Immature natural killer cell (primary cell): ENCODE measurements around the gene ETFRF1. TPM values are rescaled to one million over a fixed set of nuclear protein-coding genes. Genes with fewer than 3 reads are reported as not detected.

Experiments used
- DNase-seq, 3 donors: peaks; one replicate each; pipeline ENCODE4 v3.0.0; 2022; ENCODE audit warnings: mixed read lengths in 1 of 3
- H3K27ac Mint-ChIP-seq, 6 donors: one replicate each; pipeline ENCODE4 v1.8.0; 2020; ENCODE audit warnings: mixed read lengths in 6 of 6, mild to moderate bottlenecking in 5 of 6, inconsistent platforms in 4 of 6, moderate library complexity in 3 of 6
- H3K27me3 Mint-ChIP-seq, 3 donors: one replicate each; pipeline ENCODE4 v1.8.0; 2020 to 2021; ENCODE audit warnings: low read depth in 3 of 3, mild to moderate bottlenecking in 3 of 3, mixed read lengths in 3 of 3, moderate library complexity in 3 of 3, inconsistent platforms in 1 of 3
- H3K36me3 Mint-ChIP-seq, 3 donors: one replicate each; pipeline ENCODE4 v1.8.0; 2020; ENCODE audit warnings: mixed read lengths in 3 of 3, inconsistent platforms in 2 of 3, mild to moderate bottlenecking in 2 of 3
- H3K4me1 Mint-ChIP-seq, 2 donors: one replicate each; pipeline ENCODE4 v1.8.0; 2020; ENCODE audit warnings: inconsistent platforms in 2 of 2, mild to moderate bottlenecking in 2 of 2, mixed read lengths in 2 of 2, moderate library complexity in 1 of 2
- H3K4me3 Mint-ChIP-seq, 5 donors: one replicate each; pipeline ENCODE4 v1.8.0; 2020; ENCODE audit warnings: mild to moderate bottlenecking in 5 of 5, mixed read lengths in 5 of 5, inconsistent platforms in 3 of 5, moderate library complexity in 3 of 5
- H3K9me3 Mint-ChIP-seq, 6 donors: one replicate each; pipeline ENCODE4 v1.8.0; 2020; ENCODE audit warnings: mild to moderate bottlenecking in 6 of 6, mixed read lengths in 6 of 6, inconsistent platforms in 4 of 6, moderate library complexity in 3 of 6
- polyA plus RNA-seq, 3 donors: library from polyadenylated mRNA; unstranded; fragments of 300-500 nt; fragmentation: Illumina TruSeq; gene quantifications; one replicate each; pipeline ENCODE4 v1.2.3, GENCODE V29; 2021

The ETFRF1 gene
- polyA plus RNA-seq, 3 donors from 2014 or later, result 21.2 to 23.1 (median 22.9) TPM

DNA sequence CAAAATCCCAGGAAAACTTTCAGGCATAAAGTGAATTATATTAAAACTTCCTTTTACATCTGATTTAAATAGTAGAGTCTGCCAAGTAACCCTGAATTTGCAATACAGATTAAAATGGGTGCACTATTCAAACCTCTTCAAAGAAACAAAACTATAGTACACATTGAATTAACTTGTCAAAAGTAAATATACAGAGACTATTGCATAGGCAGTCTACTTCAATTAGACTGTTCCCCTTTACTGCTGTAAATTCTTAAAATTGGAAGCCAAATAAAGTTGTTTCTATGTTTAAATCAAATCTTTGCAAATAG, 48.6 kb downstream of the ETFRF1 start:
- peaks cover 7 to 16% (median 10%) of the 10 kb centered on the region in 3 donors for H3K36me3 Mint-ChIP-seq

GRCh38 chr12:25245491-25245890, 50.5 kb downstream of the ETFRF1 start:
- Mint-ChIP-seq H3K9me3 (no peaks in the 10 kb centered on the region), H3K27me3 (peaks cover 3 to 4% (median 3%) of the 10 kb centered on the region in 3 donors), H3K4me1 (peaks cover 36 to 64% of the 10 kb centered on the region in 2 donors), H3K27ac (peak overlapping the region in 1 of 6 donors; percentile 7), H3K36me3 (peaks cover 7 to 16% (median 7%) of the 10 kb centered on the region in 3 donors), H3K4me3 (no peak overlapping the region)
- no peak for DNase-seq

More for the DNA sequence above, 48.6 kb downstream of the ETFRF1 start:
- H3K4me1 Mint-ChIP-seq, result peaks cover 26 to 58% of the 10 kb centered on the region in 2 donors
- DNase-seq, result no peak
- H3K27me3 Mint-ChIP-seq, result no peaks in the 10 kb centered on the region
- H3K4me3 Mint-ChIP-seq, result no peak overlapping the region
- no peaks in the 10 kb centered on the region for H3K9me3 Mint-ChIP-seq
- no peak overlapping the region for H3K27ac Mint-ChIP-seq

DNA sequence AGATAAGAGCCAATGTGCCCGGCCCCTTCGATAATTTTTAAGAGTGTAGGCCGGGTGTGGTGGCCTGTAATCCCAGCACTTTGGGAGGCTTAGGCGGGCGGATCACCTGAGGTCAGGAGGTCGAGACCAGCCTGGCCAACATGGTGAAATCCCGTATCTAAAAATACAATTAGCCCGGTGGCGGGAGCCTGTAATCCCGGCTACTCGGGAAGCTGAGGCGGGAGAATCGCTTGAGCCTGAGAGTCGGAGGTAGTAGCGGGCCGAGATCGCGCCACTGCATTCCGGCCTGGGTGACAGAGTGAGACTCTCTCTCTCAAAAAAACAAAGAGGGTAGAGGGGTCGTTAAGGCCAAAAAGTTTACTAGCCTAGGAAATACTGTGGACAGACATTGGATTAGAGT, 53.1 kb downstream of the ETFRF1 start:
- Mint-ChIP-seq H3K4me1 (peaks cover 32 to 49% of the 10 kb centered on the region in 2 donors), H3K36me3 (peaks cover 7 to 13% (median 7%) of the 10 kb centered on the region in 3 donors), H3K27ac (peak overlapping the region in 2 of 6 donors; percentile 29 to 63), H3K4me3 (peak overlapping the region in 2 of 5 donors; percentile 33 to 34), H3K27me3 (peaks cover 3 to 9% (median 3%) of the 10 kb centered on the region in 3 donors), H3K9me3 (no peaks in the 10 kb centered on the region)
- no peak for DNase-seq

DNA sequence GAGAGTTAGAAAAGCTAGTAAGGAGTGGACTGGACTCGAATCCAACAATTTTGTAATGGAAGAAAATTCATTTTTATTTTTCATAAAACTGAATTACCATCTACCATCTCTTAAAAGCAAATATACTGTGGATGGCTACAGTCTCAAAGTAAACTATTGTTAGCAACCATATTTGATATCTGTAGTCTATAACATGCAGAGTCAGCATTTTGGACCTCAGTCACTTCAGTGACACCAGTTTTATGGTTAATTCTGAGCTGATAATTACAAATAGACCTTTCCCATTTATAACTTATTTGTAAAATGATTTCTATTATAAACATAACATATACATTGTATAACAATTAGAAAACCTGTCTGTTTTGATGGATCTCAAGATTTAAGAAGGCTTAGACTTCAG, 53.7 kb downstream of the ETFRF1 start:
- no peaks in the 10 kb centered on the region for H3K9me3 Mint-ChIP-seq
- DNase-seq, result no peak
- peaks cover 3 to 9% (median 3%) of the 10 kb centered on the region in 3 donors for H3K27me3 Mint-ChIP-seq
- peaks cover 7 to 11% (median 7%) of the 10 kb centered on the region in 3 donors for H3K36me3 Mint-ChIP-seq
- peak overlapping the region in 3 of 6 donors; percentile 16 to 65 (median 63) for H3K27ac Mint-ChIP-seq
- H3K4me1 Mint-ChIP-seq, result peaks cover 32 to 49% of the 10 kb centered on the region in 2 donors
- peak overlapping the region; percentile 63 to 91 (median 63) for H3K4me3 Mint-ChIP-seq

DNA sequence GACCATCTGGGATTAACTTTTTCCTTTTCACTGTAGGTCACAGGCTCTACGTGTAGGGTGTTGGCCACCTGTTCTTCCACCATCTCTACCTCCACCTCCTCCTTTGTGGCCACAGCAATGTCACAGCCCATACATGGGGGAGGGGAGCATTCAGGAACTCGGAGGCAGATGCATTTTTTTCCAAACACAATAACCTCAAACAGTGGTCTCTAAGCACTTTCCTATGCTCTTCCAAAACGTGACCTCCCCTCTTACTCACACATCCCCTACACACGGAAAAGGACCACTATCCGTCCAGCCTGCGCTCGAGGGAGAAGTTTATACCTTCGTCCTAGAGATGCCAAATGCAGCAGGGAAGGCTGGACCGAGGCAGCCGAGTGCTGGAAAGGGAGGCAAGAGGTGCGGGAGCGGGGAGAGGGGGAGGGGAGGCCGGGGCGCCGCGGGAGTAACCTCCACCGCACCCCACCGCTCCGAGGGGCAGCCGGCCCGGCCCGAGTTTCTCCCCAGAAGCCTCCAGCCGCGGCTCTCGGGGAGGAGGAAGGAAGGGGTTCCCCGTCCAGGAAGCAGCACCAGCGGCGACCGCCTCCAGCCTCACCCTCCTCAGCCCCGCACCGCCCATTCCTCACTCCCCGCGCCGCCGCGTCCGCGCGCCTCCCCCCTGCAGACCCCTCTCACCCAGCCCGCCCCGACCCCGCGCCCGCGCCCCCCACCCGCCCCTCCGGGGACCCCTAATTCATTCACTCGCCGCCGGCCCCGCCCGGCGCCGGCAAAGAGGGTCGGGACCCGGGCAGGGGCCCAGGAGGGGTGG, 55.1 kb downstream of the ETFRF1 start:
- no peaks in the 10 kb centered on the region for H3K9me3 Mint-ChIP-seq
- peaks cover 32 to 46% of the 10 kb centered on the region in 2 donors for H3K4me1 Mint-ChIP-seq
- H3K27me3 Mint-ChIP-seq, result peaks cover 3 to 10% (median 5%) of the 10 kb centered on the region in 3 donors
- peaks cover 4 to 7% (median 7%) of the 10 kb centered on the region in 3 donors for H3K36me3 Mint-ChIP-seq
- DNase-seq, result peak; percentile 58 to 61 (median 60)
- peak overlapping the region; percentile 87 to 93 (median 91) for H3K4me3 Mint-ChIP-seq
- H3K27ac Mint-ChIP-seq, result peak overlapping the region; percentile 89 to 96 (median 94)

GRCh38 chr12:25250744-25251730, 56.0 kb downstream of the ETFRF1 start, which contains the start of gene KRAS:
Gene KRAS, minus strand, starts transcription at chr12:25250929.
- Mint-ChIP-seq H3K36me3 (peaks cover 0 to 4% (median 0%) of the 10 kb centered on the region in 3 donors), H3K27me3 (peaks cover 3 to 10% (median 5%) of the 10 kb centered on the region in 3 donors), H3K4me1 (peaks cover 23 to 37% of the 10 kb centered on the region in 2 donors), H3K27ac (peak within 1 kb of the TSS; percentile 89 to 96 (median 94)), H3K9me3 (no peaks in the 10 kb centered on the region), H3K4me3 (peak within 1 kb of the TSS; percentile 87 to 93 (median 91))
- DNase-seq, result peak; percentile 89 to 91 (median 91)

- H3K4me1 Mint-ChIP-seq, result peaks cover 22 to 35% of the 10 kb centered on the region in 2 donors
- peak overlapping the region; percentile 77 to 93 (median 91) for H3K4me3 Mint-ChIP-seq
These were observed 56.7 kb downstream of the ETFRF1 start for GRCh38 chr12:25251769-25252168.

DNA sequence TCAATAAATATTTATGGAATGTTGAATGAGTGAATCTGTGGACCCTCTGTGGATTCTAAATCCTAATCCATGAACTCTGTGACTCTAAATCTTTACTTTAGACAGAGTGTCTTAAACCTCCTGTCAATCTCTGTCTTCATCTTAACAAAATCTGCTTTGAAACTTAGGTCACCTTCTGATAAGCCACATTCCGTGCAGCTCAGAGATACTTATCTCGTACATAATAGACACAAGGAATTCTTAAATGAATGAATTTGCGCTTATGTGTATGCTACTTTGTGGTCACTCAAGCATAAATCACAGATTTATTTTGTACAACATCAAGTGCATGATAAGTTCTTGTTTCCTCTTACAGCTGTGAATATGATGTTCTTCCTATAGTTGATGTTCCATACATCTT, 57.9 kb downstream of the ETFRF1 start:
- Mint-ChIP-seq H3K9me3 (no peaks in the 10 kb centered on the region), H3K27ac (peak overlapping the region in 5 of 6 donors; percentile 31 to 96 (median 71)), H3K36me3 (peaks cover 0 to 3% (median 0%) of the 10 kb centered on the region in 3 donors), H3K4me3 (peak overlapping the region in 3 of 5 donors; percentile 4 to 48 (median 6)), H3K4me1 (peaks cover 17 to 25% of the 10 kb centered on the region in 2 donors), H3K27me3 (peaks cover 3 to 10% (median 5%) of the 10 kb centered on the region in 3 donors)
- no peak for DNase-seq

More at GRCh38 chr12:25251769-25252168, 56.7 kb downstream of the ETFRF1 start:
- no peaks in the 10 kb centered on the region for H3K9me3 Mint-ChIP-seq
- DNase-seq, result no peak
- peaks cover 3 to 10% (median 5%) of the 10 kb centered on the region in 3 donors for H3K27me3 Mint-ChIP-seq
- peaks cover 0 to 4% (median 0%) of the 10 kb centered on the region in 3 donors for H3K36me3 Mint-ChIP-seq
- peak overlapping the region; percentile 87 to 96 (median 88) for H3K27ac Mint-ChIP-seq

DNA sequence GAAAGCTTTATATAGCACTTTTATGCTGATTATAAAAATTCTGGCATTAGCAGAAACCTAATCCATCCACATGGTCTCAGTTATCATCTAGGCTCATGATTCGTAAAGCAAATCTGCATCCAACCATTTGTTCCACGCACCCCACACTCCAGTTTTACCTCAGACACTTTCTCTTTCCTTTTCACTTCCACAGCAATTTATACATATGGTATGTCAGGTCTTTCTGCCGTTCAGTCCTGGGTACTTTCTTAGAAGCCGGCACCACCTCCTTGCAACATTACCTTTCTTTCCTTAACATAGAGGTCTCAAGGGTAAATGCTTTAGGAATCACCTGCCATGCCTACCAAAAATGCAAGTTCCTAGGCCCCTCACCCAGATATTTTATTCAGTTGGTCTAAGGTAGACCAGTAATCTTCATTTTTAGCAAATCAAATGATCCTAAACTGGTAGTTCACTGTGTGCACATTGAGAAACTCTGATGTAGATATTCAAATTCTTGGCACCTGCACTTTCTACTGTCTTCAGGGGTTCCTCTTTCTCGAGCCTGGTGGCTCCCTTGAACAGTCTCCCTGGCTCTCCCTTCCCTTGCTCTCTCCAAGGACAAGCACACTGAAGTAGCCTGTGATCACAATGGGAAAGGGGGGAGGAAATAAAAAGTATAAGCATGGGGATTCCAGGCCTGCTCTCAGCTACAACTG, 58.5 kb downstream of the ETFRF1 start:
- no peaks in the 10 kb centered on the region for H3K9me3 Mint-ChIP-seq
- peak overlapping the region in 5 of 6 donors; percentile 0 to 89 (median 22) for H3K27ac Mint-ChIP-seq
- peaks cover 3 to 10% (median 5%) of the 10 kb centered on the region in 3 donors for H3K27me3 Mint-ChIP-seq
- H3K4me3 Mint-ChIP-seq, result no peak overlapping the region
- H3K4me1 Mint-ChIP-seq, result peaks cover 16 to 21% of the 10 kb centered on the region in 2 donors
- peaks cover 0 to 3% (median 0%) of the 10 kb centered on the region in 3 donors for H3K36me3 Mint-ChIP-seq
- DNase-seq, result no peak

GRCh38 chr12:25254271-25254880, 59.3 kb downstream of the ETFRF1 start:
- Mint-ChIP-seq H3K4me1 (peaks cover 10 to 12% of the 10 kb centered on the region in 2 donors), H3K27ac (no peak overlapping the region), H3K27me3 (peaks cover 3 to 10% (median 5%) of the 10 kb centered on the region in 3 donors), H3K4me3 (no peak overlapping the region), H3K9me3 (no peaks in the 10 kb centered on the region), H3K36me3 (peaks cover 0 to 3% (median 0%) of the 10 kb centered on the region in 3 donors)
- DNase-seq, result no peak
